ENCODE results near the gene TCIRG1. TPM values are rescaled to one million over a fixed set of nuclear protein-coding genes. Genes with fewer than 3 reads are reported as not detected.

Gene TCIRG1
- total RNA-seq, 1 experiment from 2014 or later: 9.7 TPM

DNA sequence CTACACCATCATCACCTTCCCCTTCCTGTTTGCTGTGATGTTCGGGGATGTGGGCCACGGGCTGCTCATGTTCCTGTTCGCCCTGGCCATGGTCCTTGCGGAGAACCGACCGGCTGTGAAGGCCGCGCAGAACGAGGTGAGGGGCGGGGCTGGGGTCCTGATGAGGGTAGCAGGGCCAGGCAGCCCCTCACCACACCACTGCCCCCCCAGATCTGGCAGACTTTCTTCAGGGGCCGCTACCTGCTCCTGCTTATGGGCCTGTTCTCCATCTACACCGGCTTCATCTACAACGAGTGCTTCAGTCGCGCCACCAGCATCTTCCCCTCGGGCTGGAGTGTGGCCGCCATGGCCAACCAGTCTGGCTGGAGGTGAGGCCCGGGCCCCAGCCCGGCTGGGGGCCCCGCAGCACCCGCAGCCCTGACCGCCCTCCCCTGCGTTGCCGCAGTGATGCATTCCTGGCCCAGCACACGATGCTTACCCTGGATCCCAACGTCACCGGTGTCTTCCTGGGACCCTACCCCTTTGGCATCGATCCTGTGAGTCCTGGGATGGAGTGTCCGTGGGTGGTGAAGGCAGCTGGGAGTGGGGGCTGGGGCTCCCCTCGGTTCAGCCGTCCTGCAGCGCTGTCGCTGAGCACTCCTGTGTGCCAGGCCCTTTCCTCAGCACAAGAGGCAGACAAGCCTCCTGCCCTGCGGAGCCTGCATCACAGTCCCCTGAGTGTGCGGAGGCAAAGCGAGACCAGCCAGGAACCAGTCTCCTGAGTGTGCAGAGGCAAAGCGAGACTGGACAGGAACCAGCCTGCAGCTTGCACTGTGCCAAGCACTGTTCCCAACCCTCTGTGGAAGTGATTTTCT lies 8.8 kb downstream of the TCIRG1 start:
- in situ Hi-C loops (cut with HindIII; ENCODE audit: low sequenced_read_pairs): no loop called here
- no peak for DNase-seq (ENCODE audit: low spot score)

DNA sequence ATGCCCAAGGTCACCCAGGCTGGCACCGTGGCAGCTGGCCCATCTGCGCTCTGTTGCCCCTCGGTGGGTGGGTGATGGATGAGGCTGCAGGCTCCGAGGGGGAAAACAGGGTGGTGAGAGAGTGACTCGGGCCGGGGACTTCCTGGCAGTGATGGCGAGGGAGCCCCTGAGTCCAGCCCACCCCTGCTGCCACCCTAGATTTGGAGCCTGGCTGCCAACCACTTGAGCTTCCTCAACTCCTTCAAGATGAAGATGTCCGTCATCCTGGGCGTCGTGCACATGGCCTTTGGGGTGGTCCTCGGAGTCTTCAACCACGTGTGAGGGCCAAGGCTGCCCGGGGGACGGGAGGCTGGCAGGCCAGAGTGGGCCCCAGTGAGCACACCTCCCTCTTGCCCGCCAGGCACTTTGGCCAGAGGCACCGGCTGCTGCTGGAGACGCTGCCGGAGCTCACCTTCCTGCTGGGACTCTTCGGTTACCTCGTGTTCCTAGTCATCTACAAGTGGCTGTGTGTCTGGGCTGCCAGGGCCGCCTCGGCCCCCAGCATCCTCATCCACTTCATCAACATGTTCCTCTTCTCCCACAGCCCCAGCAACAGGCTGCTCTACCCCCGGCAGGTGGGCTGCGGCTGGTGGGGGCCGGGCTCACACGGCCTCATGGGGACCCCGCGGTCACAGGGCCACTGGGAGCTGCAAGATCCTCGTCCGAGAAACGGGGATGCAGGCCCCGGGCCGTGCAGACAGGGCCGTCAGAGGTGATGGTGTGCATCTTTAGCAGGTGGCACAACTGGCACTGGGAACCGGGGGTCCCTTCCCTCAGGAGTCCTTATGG lies 10.1 kb downstream of the TCIRG1 start:
- in situ Hi-C loops (cut with HindIII; ENCODE audit: low sequenced_read_pairs): no loop called here

DNA sequence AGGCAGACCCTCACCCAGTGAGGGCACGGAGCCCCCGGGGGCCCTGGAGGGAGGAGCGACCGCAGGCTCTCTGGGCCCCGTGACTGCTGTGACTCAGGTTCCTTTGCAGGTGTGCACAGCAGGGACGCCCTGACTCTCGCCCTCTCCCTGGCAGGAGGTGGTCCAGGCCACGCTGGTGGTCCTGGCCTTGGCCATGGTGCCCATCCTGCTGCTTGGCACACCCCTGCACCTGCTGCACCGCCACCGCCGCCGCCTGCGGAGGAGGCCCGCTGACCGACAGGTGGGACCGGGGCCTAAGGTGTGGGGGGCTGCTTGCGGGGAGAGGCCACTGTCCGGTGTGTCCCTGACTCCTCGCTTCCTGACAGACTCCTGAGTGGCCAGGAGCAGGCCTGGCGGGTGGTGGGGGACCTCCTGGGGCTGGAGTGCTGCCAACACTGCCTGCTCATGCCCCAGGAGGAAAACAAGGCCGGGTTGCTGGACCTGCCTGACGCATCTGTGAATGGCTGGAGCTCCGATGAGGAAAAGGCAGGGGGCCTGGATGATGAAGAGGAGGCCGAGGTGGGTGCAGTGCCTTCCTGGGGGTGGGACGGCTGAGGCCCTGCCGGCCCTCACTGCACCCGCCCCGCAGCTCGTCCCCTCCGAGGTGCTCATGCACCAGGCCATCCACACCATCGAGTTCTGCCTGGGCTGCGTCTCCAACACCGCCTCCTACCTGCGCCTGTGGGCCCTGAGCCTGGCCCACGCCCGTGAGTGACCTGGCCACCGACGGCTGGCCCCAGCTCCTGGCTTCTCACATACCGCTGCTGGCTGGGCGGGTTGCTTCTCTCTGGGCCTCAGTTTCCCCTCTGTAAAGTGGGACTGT lies 10.9 kb downstream of the TCIRG1 start:
- in situ Hi-C loops (cut with HindIII; ENCODE audit: low sequenced_read_pairs): no loop called here
- DNase-seq (ENCODE audit: low spot score): no peak

More for the DNA sequence above, 10.1 kb downstream of the TCIRG1 start:
- DNase-seq (ENCODE audit: low spot score): no peak

DNA sequence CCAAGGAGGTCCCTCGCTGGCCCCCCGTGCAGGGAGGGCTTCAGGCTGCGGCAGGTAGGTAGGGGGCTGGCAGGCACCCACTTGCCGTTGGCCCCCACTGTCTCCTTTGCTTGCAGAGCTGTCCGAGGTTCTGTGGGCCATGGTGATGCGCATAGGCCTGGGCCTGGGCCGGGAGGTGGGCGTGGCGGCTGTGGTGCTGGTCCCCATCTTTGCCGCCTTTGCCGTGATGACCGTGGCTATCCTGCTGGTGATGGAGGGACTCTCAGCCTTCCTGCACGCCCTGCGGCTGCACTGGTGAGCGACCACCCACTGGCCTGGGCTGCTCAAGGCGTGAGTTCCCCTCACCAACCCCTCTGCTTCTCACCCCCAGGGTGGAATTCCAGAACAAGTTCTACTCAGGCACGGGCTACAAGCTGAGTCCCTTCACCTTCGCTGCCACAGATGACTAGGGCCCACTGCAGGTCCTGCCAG lies 11.6 kb downstream of the TCIRG1 start:
- in situ Hi-C loops (cut with HindIII; ENCODE audit: low sequenced_read_pairs): no loop called here
- DNase-seq (ENCODE audit: low spot score): no peak

DNA sequence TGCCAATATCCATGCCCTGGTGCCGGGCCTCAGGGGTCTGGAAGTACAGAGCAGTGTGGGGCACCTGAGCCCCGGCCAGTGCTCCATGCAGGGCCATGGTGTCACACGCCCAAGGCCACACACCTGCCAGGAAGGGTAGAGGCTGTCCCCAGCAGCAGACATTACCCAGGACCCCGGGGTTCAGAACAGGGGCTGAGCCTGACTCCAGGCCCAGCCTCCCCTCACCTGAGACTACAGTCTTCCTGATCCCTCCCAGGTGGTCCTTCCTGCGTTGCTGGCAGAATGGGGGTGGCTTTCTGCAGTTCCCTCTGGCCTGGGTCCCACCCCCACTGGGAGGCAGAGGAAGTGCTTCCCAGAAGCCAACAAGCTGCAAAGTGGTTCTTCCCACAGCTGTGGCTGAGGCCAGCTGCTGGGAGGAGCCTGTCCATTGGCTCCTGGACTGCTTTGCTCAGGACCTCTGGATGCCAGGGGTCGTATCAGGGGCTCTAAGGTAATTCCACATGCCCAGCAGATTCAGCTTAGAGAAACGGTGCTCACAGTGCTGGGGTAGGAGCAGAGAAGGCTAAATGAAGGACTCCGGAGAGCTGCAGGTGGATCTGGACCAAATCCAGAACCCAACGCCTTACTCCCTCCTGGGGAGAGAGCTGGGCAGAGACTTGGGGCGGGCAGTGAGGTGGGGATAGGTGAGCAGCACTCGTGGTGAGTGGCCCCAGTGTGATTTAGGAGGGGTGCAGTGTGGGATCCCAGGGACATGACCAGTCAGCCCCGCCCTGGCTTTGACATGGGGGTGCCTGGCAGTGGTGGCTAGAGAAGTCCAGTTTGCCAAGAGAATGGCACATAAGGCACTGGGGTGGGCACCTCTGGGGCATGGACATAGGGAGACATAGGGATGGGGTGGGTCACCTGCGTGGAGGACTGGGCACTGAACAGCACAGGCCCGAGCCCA lies 12.6 kb downstream of the TCIRG1 start:
- in situ Hi-C loops (cut with HindIII; ENCODE audit: low sequenced_read_pairs): no loop called here
- DNase-seq (ENCODE audit: low spot score): no peak

DNA sequence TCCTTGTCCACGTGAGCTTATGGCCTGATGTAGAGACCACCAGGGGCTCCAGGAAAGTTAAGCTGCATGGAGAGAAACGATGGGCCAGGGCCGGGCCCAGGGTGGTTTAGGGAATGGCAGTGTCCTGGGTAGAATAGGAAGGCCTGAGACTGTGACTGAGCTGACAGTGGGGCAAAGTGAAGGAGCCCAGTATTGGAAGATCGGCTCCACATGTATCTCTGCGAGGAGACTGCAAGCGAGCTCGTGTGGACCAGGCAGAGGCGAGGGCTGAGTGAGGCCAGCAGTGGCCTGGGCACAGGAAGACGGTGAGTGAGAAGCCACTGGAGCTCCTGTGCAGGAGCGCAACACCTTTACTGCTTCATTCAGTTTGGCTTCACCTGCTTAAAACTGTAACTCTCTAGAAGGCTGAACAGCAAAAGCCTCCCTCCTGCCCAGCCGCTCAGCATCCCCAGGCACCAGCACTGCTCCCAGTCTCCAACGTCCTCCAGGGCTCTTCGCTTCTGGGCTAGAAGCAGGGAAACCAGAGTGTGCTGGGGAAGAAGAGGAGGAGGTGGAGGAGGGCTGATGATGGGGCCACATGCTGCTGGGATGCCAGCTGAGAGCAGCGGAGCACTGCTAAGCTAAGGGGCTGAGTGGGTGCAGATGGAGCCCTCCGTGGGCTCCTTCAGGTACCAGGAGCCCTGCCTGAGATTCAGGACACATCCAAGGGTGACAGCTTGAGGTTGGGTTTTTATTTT lies 13.5 kb downstream of the TCIRG1 start:
- DNase-seq (ENCODE audit: low spot score): no peak
- in situ Hi-C loops (cut with HindIII; ENCODE audit: low sequenced_read_pairs): no loop called here

DNA sequence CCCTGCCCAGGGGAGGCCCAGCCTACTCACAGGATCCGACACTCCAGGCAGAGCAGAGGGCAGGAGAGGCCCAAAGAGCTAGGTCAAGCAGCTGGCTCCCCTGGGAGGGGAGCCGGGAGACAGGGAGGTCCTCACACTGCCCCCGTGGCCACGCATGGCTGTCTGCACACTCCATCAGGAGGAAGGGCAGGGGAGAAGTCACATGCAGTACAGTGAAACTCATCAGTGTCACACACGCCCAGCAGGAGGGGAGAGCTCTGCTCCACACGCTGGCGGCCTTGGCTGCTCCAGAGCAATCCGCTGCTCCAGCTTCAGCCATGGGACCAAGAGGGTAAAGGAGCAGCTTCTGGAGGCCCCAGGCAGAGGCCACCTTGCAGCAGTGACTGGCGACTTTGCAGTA lies 14.3 kb downstream of the TCIRG1 start:
- in situ Hi-C loops (cut with HindIII; ENCODE audit: low sequenced_read_pairs): no loop called here
- DNase-seq (ENCODE audit: low spot score): no peak

DNA sequence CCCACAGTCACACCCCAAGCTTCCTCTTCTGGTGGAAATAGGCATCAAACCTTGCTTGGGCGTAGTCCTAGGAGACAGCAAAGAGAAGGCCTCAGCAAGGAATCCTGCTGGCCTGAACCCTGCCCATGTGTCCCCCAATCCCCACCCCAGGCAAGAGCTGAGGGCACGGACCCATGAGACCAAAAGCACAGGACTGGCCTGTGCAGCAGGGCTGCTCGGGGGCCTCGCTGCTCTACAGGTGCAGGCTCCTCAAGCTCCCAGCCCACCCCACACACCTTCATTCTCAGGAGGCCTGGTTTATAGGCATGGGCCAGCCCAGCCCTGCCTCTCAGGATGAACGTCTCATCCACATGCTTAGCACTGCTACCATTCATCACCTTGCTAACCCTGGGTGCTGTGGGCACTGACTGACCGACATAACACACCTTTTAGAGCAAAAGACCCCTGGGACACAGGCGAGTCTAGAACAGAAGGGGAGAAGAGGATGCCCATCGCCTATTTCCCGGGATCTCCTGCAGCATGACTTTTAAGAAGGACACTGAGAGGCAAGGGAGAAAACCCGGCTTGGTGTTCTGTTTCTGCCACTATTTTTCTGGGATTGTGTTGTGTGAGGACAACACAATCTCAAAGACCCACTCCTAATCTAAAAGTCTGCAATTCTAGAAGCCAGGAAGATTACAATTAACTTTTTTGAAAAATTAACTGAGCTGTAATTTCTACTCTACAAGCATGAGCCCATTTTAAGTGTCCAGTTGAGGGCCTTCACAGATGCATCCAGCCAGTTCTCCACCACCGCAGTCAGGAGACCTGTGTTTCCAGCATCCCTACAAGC lies 15.4 kb downstream of the TCIRG1 start:
- DNase-seq (ENCODE audit: low spot score): no peak
- in situ Hi-C loops (cut with HindIII; ENCODE audit: low sequenced_read_pairs): no loop called here

DNA sequence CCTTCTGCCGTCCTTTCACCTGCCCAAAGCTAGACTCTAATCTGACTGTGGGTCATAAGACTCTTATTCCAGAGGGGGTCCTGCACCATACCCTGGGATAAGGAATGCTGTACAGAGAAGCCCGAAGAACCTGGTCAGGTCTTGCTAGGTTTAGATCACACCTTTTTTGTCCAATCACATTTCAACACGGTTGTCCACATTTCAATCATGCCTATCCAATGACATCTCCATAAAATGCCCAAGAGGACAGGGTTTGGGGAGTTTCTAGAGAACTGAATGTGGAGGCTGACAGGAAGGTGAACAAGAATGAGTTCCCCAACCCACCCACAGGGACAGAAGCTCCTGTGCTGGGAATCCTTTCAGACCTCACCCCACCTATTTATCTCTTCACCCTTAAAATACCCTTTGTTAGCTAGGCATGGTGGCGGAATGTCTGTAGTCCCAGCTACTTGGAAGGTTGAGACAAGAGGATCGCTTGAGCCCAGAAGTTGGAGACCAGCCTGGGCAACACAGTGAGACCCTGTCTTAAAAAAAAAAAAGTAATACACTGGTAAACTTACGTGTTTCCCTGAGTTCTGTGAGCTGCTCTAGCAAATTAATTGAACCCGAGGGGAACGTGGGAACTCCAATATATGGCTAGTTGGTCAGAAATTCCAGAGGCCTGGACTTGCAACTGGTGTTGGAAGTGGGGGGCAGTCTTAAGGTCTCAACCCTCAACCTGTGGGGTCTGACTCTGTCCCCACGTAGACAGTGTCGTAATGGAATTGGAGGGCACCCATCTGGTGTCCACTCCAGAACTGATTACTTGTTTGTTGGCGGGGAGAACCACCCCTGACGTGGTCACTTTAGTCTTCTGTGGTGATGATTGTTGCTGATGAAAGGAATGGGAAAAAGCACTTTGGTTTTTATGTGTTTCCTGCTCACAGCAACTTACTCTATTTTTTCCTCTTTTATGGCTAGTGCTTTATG lies 17.8 kb downstream of the TCIRG1 start:
- no peak for DNase-seq (ENCODE audit: low spot score)
- in situ Hi-C loops (cut with HindIII; ENCODE audit: low sequenced_read_pairs): no loop called here

DNA sequence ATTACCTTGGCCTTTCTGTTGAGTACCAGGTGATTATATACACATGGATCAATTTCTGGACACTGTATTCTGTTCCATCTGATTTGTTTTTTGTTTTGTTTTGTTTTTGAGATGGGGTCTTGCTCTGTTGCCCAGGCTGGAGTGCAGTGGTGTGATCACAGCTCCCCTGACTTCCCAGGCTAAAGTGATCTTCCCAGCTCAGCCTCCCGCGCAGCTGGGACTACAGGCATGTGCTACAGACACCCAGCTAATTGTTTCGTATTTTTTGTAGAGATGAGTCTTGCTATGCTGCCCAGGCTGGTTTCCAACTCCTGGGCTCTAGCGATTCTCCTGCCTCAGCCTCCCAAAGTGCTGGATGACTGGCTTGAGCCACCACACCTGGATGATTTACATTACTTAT lies 19.0 kb downstream of the TCIRG1 start:
- in situ Hi-C loops (cut with HindIII; ENCODE audit: low sequenced_read_pairs): no loop called here

DNA sequence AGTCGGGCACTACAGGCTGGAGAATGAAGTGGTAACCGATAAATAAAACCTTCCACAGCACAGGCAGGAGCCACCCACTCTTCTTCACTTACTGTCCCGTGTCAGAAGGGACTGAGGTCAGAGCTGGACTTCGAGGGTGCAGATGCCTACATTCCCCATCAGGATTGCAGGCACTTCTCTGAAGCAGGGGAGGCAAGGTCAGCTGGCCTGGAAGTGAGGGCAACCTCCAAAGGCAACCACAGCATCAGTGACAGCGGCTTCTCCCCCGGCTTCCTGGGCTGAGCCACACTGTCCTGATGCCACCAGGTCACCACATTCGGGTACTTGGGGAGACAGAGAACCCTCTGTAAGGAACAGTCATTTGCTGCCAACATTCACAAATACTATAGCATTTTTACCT lies 22.7 kb downstream of the TCIRG1 start:
- in situ Hi-C loops (cut with HindIII; ENCODE audit: low sequenced_read_pairs): no loop called here
- DNase-seq (ENCODE audit: low spot score): no peak

More for the DNA sequence above, 19.0 kb downstream of the TCIRG1 start:
- no peak for DNase-seq (ENCODE audit: low spot score)

DNA sequence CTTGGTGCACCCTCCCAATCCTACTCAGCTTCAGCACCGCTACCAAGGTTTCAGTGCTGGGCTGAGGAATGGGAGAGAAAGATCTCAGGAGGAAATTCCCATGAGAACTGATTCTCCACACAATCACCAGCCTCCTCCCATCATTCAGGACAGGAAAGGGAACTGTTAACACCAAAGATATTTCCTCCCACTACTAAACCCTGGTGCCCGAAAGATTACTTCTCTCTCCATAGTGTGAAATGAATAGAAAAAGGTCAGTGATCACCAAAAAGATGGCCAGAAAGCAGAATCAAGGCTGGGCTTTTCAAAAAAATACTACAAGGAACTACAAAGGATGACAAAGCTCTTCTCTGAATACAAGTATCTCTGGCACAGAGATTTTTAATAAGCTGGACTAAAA lies 26.1 kb downstream of the TCIRG1 start:
- no peak for DNase-seq (ENCODE audit: low spot score)
- in situ Hi-C loops (cut with HindIII; ENCODE audit: low sequenced_read_pairs): no loop called here

DNA sequence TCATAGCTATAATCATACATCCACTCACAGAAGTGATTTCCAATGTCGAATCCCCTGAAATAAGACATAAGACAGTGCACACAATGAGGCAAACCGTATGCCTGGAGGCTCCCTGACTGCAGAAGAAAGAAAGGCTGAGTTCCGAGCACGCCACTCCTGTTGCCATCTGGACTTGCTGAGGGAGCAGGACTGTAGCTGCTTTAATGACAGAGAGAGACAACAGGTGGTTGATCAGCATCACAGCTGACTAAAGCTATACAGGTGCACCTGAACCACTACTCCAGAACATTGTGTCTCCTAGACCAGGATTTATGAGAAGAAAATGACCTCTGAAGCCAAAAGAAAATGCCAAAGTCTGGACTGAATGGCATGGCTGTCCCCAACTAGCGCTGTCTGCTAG lies 27.0 kb downstream of the TCIRG1 start:
- in situ Hi-C loops (cut with HindIII; ENCODE audit: low sequenced_read_pairs): no loop called here
- DNase-seq (ENCODE audit: low spot score): no peak

DNA sequence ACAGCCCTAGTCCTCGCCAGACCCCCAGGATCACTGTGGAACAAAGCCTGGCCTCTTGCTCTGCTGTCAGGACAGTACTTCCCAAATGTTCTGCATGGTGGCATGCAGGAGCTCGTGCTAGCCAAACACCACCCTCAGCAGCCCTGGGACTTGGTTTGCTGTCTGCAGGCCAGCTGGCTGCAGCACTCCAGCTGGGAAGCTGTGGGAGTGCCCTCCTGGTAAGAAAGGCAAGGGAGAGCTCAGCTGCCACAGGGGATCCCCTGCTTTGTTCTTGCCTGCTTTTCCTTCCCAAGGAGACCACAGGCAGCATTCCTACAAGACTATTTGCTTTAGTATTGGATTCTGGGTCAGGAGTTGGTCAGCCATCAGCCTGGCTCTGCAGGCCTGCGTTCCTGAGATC lies 27.9 kb downstream of the TCIRG1 start:
- in situ Hi-C loops (cut with HindIII; ENCODE audit: low sequenced_read_pairs): no loop called here
- DNase-seq (ENCODE audit: low spot score): no peak

DNA sequence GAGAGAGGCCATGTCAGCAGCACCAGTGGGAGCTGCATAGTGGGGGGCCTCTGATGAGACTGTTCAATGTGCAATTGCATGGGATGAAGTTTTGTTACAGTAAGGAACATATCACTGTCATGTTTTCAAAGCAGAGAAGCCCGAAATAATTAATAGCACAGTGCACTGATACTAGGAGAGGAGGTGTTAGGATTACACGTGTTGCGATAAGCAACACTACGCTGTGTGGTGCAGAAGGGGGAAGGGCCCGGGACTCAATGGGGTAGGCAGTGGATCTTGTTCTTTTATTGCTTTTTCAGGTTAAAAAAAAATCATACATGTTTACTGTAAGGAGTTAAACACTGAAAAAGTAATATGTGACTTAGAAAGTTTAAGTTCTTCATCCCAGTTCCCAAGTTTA lies 29.2 kb downstream of the TCIRG1 start:
- in situ Hi-C loops (cut with HindIII; ENCODE audit: low sequenced_read_pairs): no loop called here
- DNase-seq (ENCODE audit: low spot score): no peak
